Upper lobe of left lung (tissue), 6 donors: ENCODE data around the gene KRTAP9-3. TPM values are rescaled to one million over a fixed set of nuclear protein-coding genes. Genes with fewer than 3 reads are reported as not detected.
"Not testable (repeated sequence)": the region's sequence is repeated elsewhere in the genome, so short reads cannot be mapped to it uniquely, and the experiment has no call there.

Experiments
- ATAC-seq, 2 donors: fragments of 200-7000 bp; cut with Tn5 transposase; one replicate each; pipeline ENCODE4 v1.9.1; 2022; ENCODE audit warnings: mild to moderate bottlenecking in 2 of 2, moderate library complexity in 2 of 2; ENCODE audit not compliant: low FRiP score in 2 of 2
- DNase-seq, 2 donors: peaks; one replicate each; pipeline ENCODE4 v3.0.0-alpha.2; 2019 to 2020
- H3K27ac ChIP-seq, 4 donors: fragments of 200-600 bp; sonication (generic); one replicate each; pipeline ENCODE4 v1.5.1; 2016 to 2019
- H3K27me3 ChIP-seq, 4 donors: fragments of 200-600 bp; sonication (generic); one replicate each; pipeline ENCODE4 v1.5.1; 2017 to 2019
- H3K36me3 ChIP-seq, 4 donors: fragments of 200-600 bp; sonication (generic); one replicate each; pipeline ENCODE4 v1.5.1; 2016 to 2019
- H3K4me1 ChIP-seq, 4 donors: fragments of 200-600 bp; sonication (generic); one replicate each; pipeline ENCODE4 v1.5.1; 2018 to 2019
- H3K4me3 ChIP-seq, 4 donors: fragments of 200-600 bp; sonication (generic); one replicate each; pipeline ENCODE4 v1.5.1; 2017 to 2019; ENCODE audit warnings: mild to moderate bottlenecking in 2 of 4, moderate library complexity in 1 of 4
- H3K9me3 ChIP-seq, 4 donors: fragments of 200-600 bp; sonication (generic); one replicate each; pipeline ENCODE4 v1.5.1; 2018 to 2019
- CTCF ChIP-seq, 6 experiments: fragments of 450-650 bp in 4 of 6; fragments of 200-600 bp in 2 of 6; sonication (generic) in 2 of 6; IDR thresholded peaks; one replicate each; pipeline ENCODE4 v1.5.1; 2016 to 2019; ENCODE audit warnings: antibody characterized with exemption in 6 of 6
- EP300 ChIP-seq, 4 donors: sonication (generic); formaldehyde crosslinking; IDR thresholded peaks; one replicate each; pipeline ENCODE4 v1.5.1; 2017; ENCODE audit warnings: antibody characterized with exemption in 4 of 4, control low read depth in 2 of 4
- POLR2A ChIP-seq, 4 donors: fragments of 450-650 bp; IDR thresholded peaks; one replicate each; pipeline ENCODE4 v1.5.1; 2016 to 2017; ENCODE audit warnings: antibody characterized with exemption in 4 of 4, mild to moderate bottlenecking in 2 of 4
- POLR2AphosphoS5 ChIP-seq, 2 donors: sonication (generic); formaldehyde crosslinking; IDR thresholded peaks; one replicate each; pipeline ENCODE4 v1.5.1; 2017; ENCODE audit warnings: antibody characterized with exemption in 2 of 2
- WGBS, 2 donors: methylation state at CpG; one replicate each; pipeline ENCODE4 v1.1.5; 2017 to 2018; 5-methylcytosine and 5-hydroxymethylcytosine counted together
- total RNA-seq, 6 donors: library from RNA; depleted of rRNA in 4 of 6; stranded (reverse); fragments of >200 nt in 4 of 6; gene quantifications; one replicate each; pipeline versions ENCODE4 v1.1.0 to v1.2.1, GENCODE V29; 2016 to 2021
- donor health status: DM: no; HTN: no; CAD: no; lungs with moderate emphysema.
- donor health status: DM: no; HTN: yes; CAD: no; lungs with severe emphysema.

KRTAP9-3 gene
- total RNA-seq, 6 donors from 2014 or later: not detected

- no peak for TF ChIP-seq CTCF (IDR thresholded peaks at IDR 0.05)
- no peak for TF ChIP-seq POLR2AphosphoS5 (IDR thresholded peaks at IDR 0.05)
- TF ChIP-seq EP300 (IDR thresholded peaks at IDR 0.05): no peak
- TF ChIP-seq POLR2A (IDR thresholded peaks at IDR 0.05): no peak
- Histone ChIP-seq H3K36me3 (no peaks in the 10 kb centered on the region), H3K27ac (no peak overlapping the region), H3K4me1 (no peaks in the 10 kb centered on the region), H3K4me3 (no peak overlapping the region), H3K9me3 (no peaks in the 10 kb centered on the region), H3K27me3 (no peaks in the 10 kb centered on the region)
- WGBS, 2 donors: 68% methylated on average over 6 to 7 of the region's 7 CpGs
- DNase-seq (peak in 1 of 2 donors; percentile 58), ATAC-seq (no peak)
Measured at GRCh38 chr17:41212524-41213169, 19.6 kb upstream of the KRTAP9-3 start.

DNA sequence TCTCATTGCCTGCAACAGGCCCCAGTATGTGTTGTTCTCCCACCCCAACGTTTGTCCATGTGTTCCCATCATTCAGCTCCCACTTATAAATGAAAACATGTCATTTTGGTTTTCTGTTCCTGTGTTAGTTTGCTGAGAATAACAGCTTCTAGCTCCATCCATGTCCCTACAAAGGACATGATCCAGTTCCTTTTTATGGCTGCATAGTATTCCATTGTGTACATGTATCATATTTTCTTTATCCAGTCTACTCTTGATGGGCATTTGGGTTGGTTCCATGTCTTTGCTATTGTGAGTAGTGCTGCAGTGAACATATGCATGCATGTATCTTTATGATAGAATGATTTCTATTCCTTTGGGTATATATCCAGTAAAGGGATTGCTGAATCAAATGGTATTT lies 16.6 kb upstream of the KRTAP9-3 start:
- H3K27me3 ChIP-seq: no peaks in the 10 kb centered on the region
- H3K27ac ChIP-seq: no peak overlapping the region
- ATAC-seq: no peak
- WGBS, 2 donors: 59 to 72% methylated on average over 1 of the region's 1 CpG
- no peak overlapping the region for H3K4me3 ChIP-seq
- no peaks in the 10 kb centered on the region for H3K36me3 ChIP-seq
- no peaks in the 10 kb centered on the region for H3K4me1 ChIP-seq
- no peak for DNase-seq
- peaks cover 0 to 3% (median 0%) of the 10 kb centered on the region in 4 donors for H3K9me3 ChIP-seq
- TF ChIP-seq POLR2A (IDR thresholded peaks at IDR 0.05): no peak
- no peak for TF ChIP-seq EP300 (IDR thresholded peaks at IDR 0.05)
- no peak for TF ChIP-seq CTCF (IDR thresholded peaks at IDR 0.05)
- TF ChIP-seq POLR2AphosphoS5 (IDR thresholded peaks at IDR 0.05): no peak

DNA sequence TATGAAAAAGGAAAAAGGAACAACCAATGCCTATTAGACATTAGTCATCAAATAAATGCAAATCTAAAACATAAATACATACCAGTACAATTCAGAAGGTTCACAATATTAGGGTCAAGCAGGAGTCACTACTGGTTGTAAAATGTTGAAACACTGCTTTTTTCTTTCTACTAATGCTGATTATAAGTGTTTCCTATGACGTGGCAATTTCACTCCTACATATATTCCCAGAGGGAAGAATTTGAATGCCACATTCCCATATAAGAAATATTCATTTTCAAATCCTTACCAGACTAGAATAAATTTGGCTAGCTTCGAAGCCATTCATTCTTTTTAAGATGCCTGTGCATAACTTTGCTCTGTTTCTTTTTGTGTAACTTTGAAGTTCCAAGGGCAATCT lies 8.4 kb upstream of the KRTAP9-3 start:
- Histone ChIP-seq H3K4me3 (no peak overlapping the region), H3K9me3 (peaks cover 0 to 3% (median 0%) of the 10 kb centered on the region in 4 donors), H3K36me3 (no peaks in the 10 kb centered on the region), H3K27ac (no peak overlapping the region), H3K4me1 (no peaks in the 10 kb centered on the region), H3K27me3 (no peaks in the 10 kb centered on the region)
- WGBS, 2 donors: 62 to 63% methylated on average over 2 of the region's 2 CpGs
- DNase-seq (no peak), ATAC-seq (no peak)
- TF ChIP-seq CTCF (IDR thresholded peaks at IDR 0.05): no peak
- TF ChIP-seq POLR2AphosphoS5 (IDR thresholded peaks at IDR 0.05): no peak
- no peak for TF ChIP-seq POLR2A (IDR thresholded peaks at IDR 0.05)

DNA sequence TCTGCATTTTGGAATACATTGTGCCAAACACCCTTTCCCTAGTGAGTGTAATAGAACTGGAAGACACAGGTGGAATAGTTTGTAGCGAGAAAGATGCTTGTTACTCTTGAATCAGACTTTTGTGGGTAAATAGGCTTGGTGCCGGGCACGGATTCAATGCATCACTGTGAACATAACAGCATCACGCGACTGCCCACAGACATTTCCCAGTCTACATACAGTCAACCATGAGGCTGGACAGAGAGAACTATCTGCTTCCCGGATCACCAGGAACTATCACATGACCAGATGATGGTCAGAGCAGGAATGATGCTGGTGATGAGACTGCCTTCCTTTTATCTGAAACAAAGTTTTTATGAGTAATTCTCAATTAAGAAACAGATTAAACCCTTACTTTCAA lies 6.2 kb upstream of the KRTAP9-3 start:
- Histone ChIP-seq H3K4me3 (no peak overlapping the region), H3K4me1 (no peaks in the 10 kb centered on the region), H3K36me3 (no peaks in the 10 kb centered on the region), H3K27ac (no peak overlapping the region), H3K9me3 (no peaks in the 10 kb centered on the region), H3K27me3 (no peaks in the 10 kb centered on the region)
- ATAC-seq (no peak), DNase-seq (no peak)
- WGBS, 2 donors: 96 to 98% methylated on average over 6 of the region's 6 CpGs
- TF ChIP-seq CTCF (IDR thresholded peaks at IDR 0.05) (no peak), POLR2AphosphoS5 (IDR thresholded peaks at IDR 0.05) (no peak), POLR2A (IDR thresholded peaks at IDR 0.05) (no peak), EP300 (IDR thresholded peaks at IDR 0.05) (no peak)

DNA sequence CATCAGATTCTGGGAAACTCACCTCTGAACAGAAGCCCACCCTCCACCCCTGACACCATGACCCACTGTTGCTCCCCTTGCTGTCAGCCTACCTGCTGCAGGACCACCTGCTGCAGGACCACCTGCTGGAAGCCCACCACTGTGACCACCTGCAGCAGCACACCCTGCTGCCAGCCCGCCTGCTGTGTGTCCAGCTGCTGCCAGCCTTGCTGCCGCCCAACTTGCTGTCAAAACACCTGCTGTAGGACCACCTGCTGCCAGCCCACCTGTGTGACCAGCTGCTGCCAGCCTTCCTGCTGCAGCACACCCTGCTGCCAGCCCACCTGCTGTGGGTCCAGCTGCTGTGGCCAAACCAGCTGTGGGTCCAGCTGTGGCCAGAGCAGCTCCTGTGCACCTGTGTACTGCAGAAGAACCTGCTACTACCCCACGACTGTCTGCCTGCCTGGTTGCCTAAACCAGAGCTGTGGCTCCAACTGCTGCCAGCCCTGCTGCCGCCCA lies 5.6 kb upstream of the KRTAP9-3 start, which contains the start of gene KRTAP9-2:
Gene KRTAP9-2, plus strand, starts transcription at position 51 of the 498 bp plus-strand sequence. Its CDS starts 7 bp downstream, at position 58.
- WGBS, 2 donors: 57% methylated on average over 1 of the region's 4 CpGs; no CpG with 5 or more reads in 1 of the 2 donors
- H3K27ac ChIP-seq, H3K4me1 ChIP-seq, ATAC-seq, H3K27me3 ChIP-seq, H3K36me3 ChIP-seq, H3K9me3 ChIP-seq, H3K4me3 ChIP-seq: not testable (repeated sequence)
- DNase-seq: peak in 1 of 2 donors; percentile 61
